SK-N-SH (cell line): ENCODE measurements around the gene EBF3. TPM values are rescaled to one million over a fixed set of nuclear protein-coding genes. Genes with fewer than 3 reads are reported as not detected.

Experiments
- CTCF ChIA-PET: fragments of 300-600, 350-600 bp; formaldehyde crosslinking; extraction: SDS; loops from one replicate; lab custom pipeline; 2021; lab: Yijun Ruan, JAX
- POLR2A ChIA-PET: fragments of 350-600 bp; sonication (Branson Sonifier 250); formaldehyde crosslinking; extraction: SDS; loops from one replicate; lab custom pipeline; 2020; ENCODE audit warnings: antibody characterized with exemption, inconsistent platforms; lab: Yijun Ruan, JAX
- DNase-seq: peaks from one replicate; pipeline ENCODE4 v3.0.0; 2012
- H2AFZ ChIP-seq: fragments of 200-600 bp; sonication (generic); 2 replicates; pipeline ENCODE4 v1.8.1; 2016; ENCODE audit warnings: antibody characterized with exemption, mild to moderate bottlenecking, low read depth
- H3F3A ChIP-seq: fragments of 200-600 bp; sonication (generic); replicated peaks from 2 replicates; pipeline ENCODE3; 2016; ENCODE audit warnings: antibody characterized with exemption, mild to moderate bottlenecking; ENCODE audit not compliant: insufficient read depth
- H3K27ac ChIP-seq, 2 experiments: fragments of 200-500 bp in 1 of 2; fragments of 200-600 bp in 1 of 2; sonication (Bioruptor generic) in 1 of 2; sonication (generic), shearing (Covaris generic) in 1 of 2; 2 replicates each; pipeline versions ENCODE4 v1.5.1 to v1.6.1; 2014 to 2016; ENCODE audit warnings: low read depth in 2 of 2, inconsistent platforms in 1 of 2, low read length in 1 of 2, mild to moderate bottlenecking in 1 of 2, mixed read lengths in 1 of 2
- H3K27me3 ChIP-seq: fragments of 200-600 bp; sonication (generic), shearing (Covaris generic); 2 replicates; pipeline ENCODE4 v1.6.1; 2016; ENCODE audit warnings: mixed run types; ENCODE audit not compliant: insufficient read depth
- H3K36me3 ChIP-seq, 2 experiments: fragments of 200-500 bp in 1 of 2; fragments of 200-600 bp in 1 of 2; sonication (Bioruptor generic) in 1 of 2; sonication (generic) in 1 of 2; replicated peaks in 1 of 2; 2 replicates each; pipeline versions ENCODE3 to v1.5.1; 2014 to 2016; ENCODE audit warnings: low read length in 1 of 2, mild to moderate bottlenecking in 1 of 2; ENCODE audit not compliant: insufficient read depth in 2 of 2, control insufficient read depth in 1 of 2
- H3K4me1 ChIP-seq, 2 experiments: fragments of 200-500 bp in 1 of 2; fragments of 200-600 bp in 1 of 2; sonication (Bioruptor generic) in 1 of 2; sonication (generic), shearing (Covaris generic) in 1 of 2; 2 replicates each; pipeline versions ENCODE4 v1.5.1 to v1.6.1; 2014 to 2016; ENCODE audit warnings: low read depth in 1 of 2, low read length in 1 of 2, mixed run types in 1 of 2; ENCODE audit not compliant: insufficient read depth in 2 of 2, control insufficient read depth in 1 of 2
- H3K4me2 ChIP-seq: fragments of 200-600 bp; sonication (generic), shearing (Covaris generic); 2 replicates; pipeline ENCODE4 v1.6.1; 2017; ENCODE audit warnings: mixed run types
- H3K4me3 ChIP-seq, 2 experiments: fragments of 200-500 bp in 1 of 2; fragments of 200-600 bp in 1 of 2; sonication (Bioruptor generic) in 1 of 2; sonication (generic), shearing (Covaris generic) in 1 of 2; 2 replicates each; pipeline versions ENCODE4 v1.5.1 to v1.8.1; 2014 to 2016; ENCODE audit warnings: low read depth in 2 of 2, inconsistent platforms in 1 of 2, low read length in 1 of 2, mild to moderate bottlenecking in 1 of 2, mixed read lengths in 1 of 2, moderate library complexity in 1 of 2
- H3K79me2 ChIP-seq: fragments of 200-600 bp; sonication (generic); 2 replicates; pipeline ENCODE4 v1.8.1; 2017; ENCODE audit warnings: mild to moderate bottlenecking; ENCODE audit not compliant: insufficient read depth
- H3K9ac ChIP-seq: fragments of 200-600 bp; sonication (generic); 2 replicates; pipeline ENCODE4 v1.6.1; 2017; ENCODE audit warnings: mixed run types
- H3K9me2 ChIP-seq: fragments of 200-600 bp; sonication (generic); 2 replicates; pipeline ENCODE4 v1.6.1; 2017; ENCODE audit warnings: mixed run types
- H3K9me3 ChIP-seq: fragments of 200-600 bp; sonication (generic); 2 replicates; pipeline ENCODE4 v1.6.1; 2017; ENCODE audit warnings: mixed run types, mild to moderate bottlenecking, moderate library complexity
- H4K20me1 ChIP-seq: fragments of 200-600 bp; sonication (generic); 2 replicates; pipeline ENCODE4 v1.6.1; 2017; ENCODE audit warnings: mild to moderate bottlenecking, mixed run types; ENCODE audit not compliant: insufficient read depth
- EP300 ChIP-seq, 2 experiments: IDR thresholded peaks; 2 replicates each; pipeline versions ENCODE4 v1.4.0 to v1.6.1; 2012; ENCODE audit warnings: borderline replicate concordance in 1 of 2, low read depth in 1 of 2, low read length in 1 of 2
- EZH2phosphoT487 ChIP-seq: fragments of 200-600 bp; sonication (generic); IDR thresholded peaks from 2 replicates; pipeline ENCODE4 v1.6.1; 2017; ENCODE audit warnings: low read depth, mixed run types, mild to moderate bottlenecking, antibody characterized with exemption, moderate library complexity, borderline replicate concordance
- FOXM1 ChIP-seq: IDR thresholded peaks from 2 replicates; pipeline ENCODE4 v1.4.0; 2012; ENCODE audit warnings: low read depth, mild to moderate bottlenecking
- GABPA ChIP-seq: IDR thresholded peaks from 2 replicates; pipeline ENCODE4 v1.4.0; 2012; ENCODE audit warnings: low read depth, mild to moderate bottlenecking
- GATA2 ChIP-seq: sonication (generic); formaldehyde crosslinking; IDR thresholded peaks from 2 replicates; pipeline ENCODE4 v1.5.0; 2020; ENCODE audit warnings: mild to moderate bottlenecking, missing genetic modification reagents
- POLR2AphosphoS5 ChIP-seq: IDR thresholded peaks from 2 replicates; pipeline ENCODE4 v1.6.1; 2012; ENCODE audit warnings: low read depth, low read length
- RCOR1 ChIP-seq: fragments of 150-350 bp; IDR thresholded peaks from 2 replicates; pipeline ENCODE4 v1.6.1; 2017; ENCODE audit warnings: antibody characterized with exemption, low read length
- RXRA ChIP-seq: IDR thresholded peaks from 2 replicates; pipeline ENCODE4 v1.4.0; 2012; ENCODE audit warnings: low read depth, mild to moderate bottlenecking, borderline replicate concordance
- SMC3 ChIP-seq: IDR thresholded peaks from 2 replicates; pipeline ENCODE4 v1.6.1; 2012; ENCODE audit warnings: low read depth, low read length, improper control_type of control experiment
- TAF1 ChIP-seq: IDR thresholded peaks from 2 replicates; pipeline ENCODE4 v1.6.1; 2012; ENCODE audit warnings: low read depth, mild to moderate bottlenecking, low read length, moderate library complexity, borderline replicate concordance
- TCF12 ChIP-seq: IDR thresholded peaks from 2 replicates; pipeline ENCODE4 v1.4.0; 2012
- WGBS: methylation state at CpG from one replicate; pipeline ENCODE4 v1.1.6; 2017; ENCODE audit warnings: low lambda C conversion rate; 5-methylcytosine and 5-hydroxymethylcytosine counted together
- polyA plus RNA-seq, 3 experiments: library from polyadenylated mRNA; depleted of rRNA; stranded (reverse); fragments of >200 nt; gene quantifications; 2 replicates each; pipeline ENCODE4 v1.2.3, GENCODE V29; 2012
- TF ChIP-seq, protein P1 (sequence below): fragments of 150-350 bp; IDR thresholded peaks from 2 replicates; pipeline ENCODE4 v1.6.1; 2016; ENCODE audit warnings: mild to moderate bottlenecking, low read depth, low read length
- TF ChIP-seq, protein P2 (sequence below): IDR thresholded peaks from 2 replicates; pipeline ENCODE4 v1.4.0; 2012; ENCODE audit warnings: low read depth, borderline replicate concordance
- TF ChIP-seq, protein P3 (sequence below): fragments of 200-600 bp; sonication (generic); IDR thresholded peaks from 2 replicates; pipeline ENCODE4 v1.6.1; 2017; ENCODE audit warnings: antibody characterized with exemption, mild to moderate bottlenecking, moderate library complexity
- TF ChIP-seq, protein P4 (sequence below): IDR thresholded peaks from 2 replicates; pipeline ENCODE4 v1.4.0; 2012; ENCODE audit warnings: low read depth

EBF3 gene
- polyA plus RNA-seq, 1 of the 3 experiments (the other 2 are of a cell fraction), result not detected

DNA sequence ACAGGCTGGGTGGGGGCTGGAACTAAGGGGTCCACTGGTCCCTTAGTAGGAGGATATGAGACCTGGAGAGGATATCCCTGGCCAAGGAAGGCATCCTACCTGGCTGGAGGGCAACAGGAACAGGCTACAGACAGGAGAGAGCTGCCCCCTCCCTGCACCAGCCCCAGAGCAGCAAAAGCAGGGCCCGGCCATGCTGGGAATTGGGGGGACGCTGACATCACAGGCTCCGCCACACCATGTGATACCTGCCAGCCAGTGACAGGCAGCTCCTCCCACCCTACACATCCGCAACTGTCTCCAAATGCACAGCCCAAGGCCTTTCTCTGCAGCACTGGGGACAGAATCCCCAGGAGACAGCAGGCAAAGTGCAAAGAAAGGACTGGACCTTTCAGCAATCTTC, 100.0 kb downstream of the EBF3 start:
- no peaks in the 10 kb centered on the region for H3K9me2 ChIP-seq
- H3K36me3 ChIP-seq, result no peaks in the 10 kb centered on the region
- H3K4me3 ChIP-seq, result no peak overlapping the region
- no peak overlapping the region for H3K4me2 ChIP-seq
- no peak overlapping the region for H3K9ac ChIP-seq
- H3K79me2 ChIP-seq, result no peaks in the 10 kb centered on the region
- no peaks in the 10 kb centered on the region for H3K27me3 ChIP-seq
- H3K4me1 ChIP-seq, result peaks cover 0 to 9% of the 10 kb centered on the region in 2 experiments; a peak in 1 of 4 replicates
- 54% methylated on average over 3 of the region's 4 CpGs for WGBS
- DNase-seq, result no peak
- H3K9me3 ChIP-seq, result no peaks in the 10 kb centered on the region
- ChIA-PET POLR2A (no interaction called here), CTCF (interaction anchor here (1.0 to 1.3 kb wide), 2 partner anchors 25 to 107 kb away, joined by 3 to 4 read pairs; no protein-coding TSS in a partner anchor)
- H2AFZ ChIP-seq, result no peak overlapping the region
- no peaks in the 10 kb centered on the region for H3F3A ChIP-seq
- H4K20me1 ChIP-seq, result no peaks in the 10 kb centered on the region
- TF ChIP-seq TAF1 (no peak), RXRA (no peak), GATA2 (CRISPR knock-in tag) (no peak), SMC3 (no peak), GABPA (no peak), TCF12 (no peak), EP300 (IDR thresholded peaks at IDR 0.05; ENCODE audit: borderline replicate concordance in 1 of 2, low read depth in 1 of 2, low read length in 1 of 2) (no peak), POLR2AphosphoS5 (no peak), FOXM1 (no peak), RCOR1 (no peak), EZH2phosphoT487 (no peak)
- TF ChIP-seq, protein P1, sequence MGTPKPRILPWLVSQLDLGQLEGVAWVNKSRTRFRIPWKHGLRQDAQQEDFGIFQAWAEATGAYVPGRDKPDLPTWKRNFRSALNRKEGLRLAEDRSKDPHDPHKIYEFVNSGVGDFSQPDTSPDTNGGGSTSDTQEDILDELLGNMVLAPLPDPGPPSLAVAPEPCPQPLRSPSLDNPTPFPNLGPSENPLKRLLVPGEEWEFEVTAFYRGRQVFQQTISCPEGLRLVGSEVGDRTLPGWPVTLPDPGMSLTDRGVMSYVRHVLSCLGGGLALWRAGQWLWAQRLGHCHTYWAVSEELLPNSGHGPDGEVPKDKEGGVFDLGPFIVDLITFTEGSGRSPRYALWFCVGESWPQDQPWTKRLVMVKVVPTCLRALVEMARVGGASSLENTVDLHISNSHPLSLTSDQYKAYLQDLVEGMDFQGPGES, result no peak
- TF ChIP-seq, protein P2, sequence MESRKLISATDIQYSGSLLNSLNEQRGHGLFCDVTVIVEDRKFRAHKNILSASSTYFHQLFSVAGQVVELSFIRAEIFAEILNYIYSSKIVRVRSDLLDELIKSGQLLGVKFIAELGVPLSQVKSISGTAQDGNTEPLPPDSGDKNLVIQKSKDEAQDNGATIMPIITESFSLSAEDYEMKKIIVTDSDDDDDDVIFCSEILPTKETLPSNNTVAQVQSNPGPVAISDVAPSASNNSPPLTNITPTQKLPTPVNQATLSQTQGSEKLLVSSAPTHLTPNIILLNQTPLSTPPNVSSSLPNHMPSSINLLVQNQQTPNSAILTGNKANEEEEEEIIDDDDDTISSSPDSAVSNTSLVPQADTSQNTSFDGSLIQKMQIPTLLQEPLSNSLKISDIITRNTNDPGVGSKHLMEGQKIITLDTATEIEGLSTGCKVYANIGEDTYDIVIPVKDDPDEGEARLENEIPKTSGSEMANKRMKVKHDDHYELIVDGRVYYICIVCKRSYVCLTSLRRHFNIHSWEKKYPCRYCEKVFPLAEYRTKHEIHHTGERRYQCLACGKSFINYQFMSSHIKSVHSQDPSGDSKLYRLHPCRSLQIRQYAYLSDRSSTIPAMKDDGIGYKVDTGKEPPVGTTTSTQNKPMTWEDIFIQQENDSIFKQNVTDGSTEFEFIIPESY, result no peak
- TF ChIP-seq, protein P3, sequence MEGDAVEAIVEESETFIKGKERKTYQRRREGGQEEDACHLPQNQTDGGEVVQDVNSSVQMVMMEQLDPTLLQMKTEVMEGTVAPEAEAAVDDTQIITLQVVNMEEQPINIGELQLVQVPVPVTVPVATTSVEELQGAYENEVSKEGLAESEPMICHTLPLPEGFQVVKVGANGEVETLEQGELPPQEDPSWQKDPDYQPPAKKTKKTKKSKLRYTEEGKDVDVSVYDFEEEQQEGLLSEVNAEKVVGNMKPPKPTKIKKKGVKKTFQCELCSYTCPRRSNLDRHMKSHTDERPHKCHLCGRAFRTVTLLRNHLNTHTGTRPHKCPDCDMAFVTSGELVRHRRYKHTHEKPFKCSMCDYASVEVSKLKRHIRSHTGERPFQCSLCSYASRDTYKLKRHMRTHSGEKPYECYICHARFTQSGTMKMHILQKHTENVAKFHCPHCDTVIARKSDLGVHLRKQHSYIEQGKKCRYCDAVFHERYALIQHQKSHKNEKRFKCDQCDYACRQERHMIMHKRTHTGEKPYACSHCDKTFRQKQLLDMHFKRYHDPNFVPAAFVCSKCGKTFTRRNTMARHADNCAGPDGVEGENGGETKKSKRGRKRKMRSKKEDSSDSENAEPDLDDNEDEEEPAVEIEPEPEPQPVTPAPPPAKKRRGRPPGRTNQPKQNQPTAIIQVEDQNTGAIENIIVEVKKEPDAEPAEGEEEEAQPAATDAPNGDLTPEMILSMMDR, result no peak
- TF ChIP-seq, protein P4, sequence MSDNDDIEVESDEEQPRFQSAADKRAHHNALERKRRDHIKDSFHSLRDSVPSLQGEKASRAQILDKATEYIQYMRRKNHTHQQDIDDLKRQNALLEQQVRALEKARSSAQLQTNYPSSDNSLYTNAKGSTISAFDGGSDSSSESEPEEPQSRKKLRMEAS, result no peak
- no peak overlapping the region for H3K27ac ChIP-seq
